DOHH2 (cell line): Measurements from ENCODE around the gene MAST1.

Experiments used
- H3F3A ChIP-seq: fragments of 200-600 bp; sonication (generic), shearing (Covaris generic); 2 replicates; pipeline ENCODE4 v1.6.0; 2016; ENCODE audit warnings: antibody characterized with exemption, mild to moderate bottlenecking; ENCODE audit not compliant: control insufficient read depth, insufficient read depth
- H3K27ac ChIP-seq: fragments of 200-600 bp; sonication (generic); 2 replicates; pipeline ENCODE4 v1.5.1; 2014; ENCODE audit warnings: low read depth, mild to moderate bottlenecking, low read length, moderate library complexity
- H3K27me3 ChIP-seq: fragments of 200-600 bp; sonication (generic); 2 replicates; pipeline ENCODE4 v1.6.1; 2014; ENCODE audit warnings: mild to moderate bottlenecking, low read length, mixed read lengths; ENCODE audit not compliant: control insufficient read depth
- H3K36me3 ChIP-seq: fragments of 200-600 bp; sonication (generic); 2 replicates; pipeline ENCODE4 v1.6.1; 2014; ENCODE audit warnings: mild to moderate bottlenecking, low read length, moderate library complexity, mixed read lengths; ENCODE audit not compliant: control insufficient read depth
- H3K4me1 ChIP-seq: fragments of 200-600 bp; sonication (generic); 2 replicates; pipeline ENCODE4 v1.6.1; 2014; ENCODE audit warnings: mild to moderate bottlenecking, low read length, mixed read lengths; ENCODE audit not compliant: control insufficient read depth
- H3K4me2 ChIP-seq: fragments of 200-600 bp; sonication (generic); 2 replicates; pipeline ENCODE4 v1.6.0; 2014; ENCODE audit warnings: mild to moderate bottlenecking, low read length, moderate library complexity
- H3K4me3 ChIP-seq: fragments of 200-600 bp; sonication (generic); 2 replicates; pipeline ENCODE4 v1.5.1; 2014; ENCODE audit warnings: mild to moderate bottlenecking, low read length, mixed read lengths
- H3K79me2 ChIP-seq: fragments of 200-600 bp; sonication (generic); 2 replicates; pipeline ENCODE4 v1.6.1; 2014; ENCODE audit warnings: mild to moderate bottlenecking, low read length, mixed read lengths; ENCODE audit not compliant: control insufficient read depth
- H3K9me2 ChIP-seq: fragments of 200-600 bp; sonication (generic); replicated peaks from 2 replicates; pipeline ENCODE4 v1.6.1; 2014; ENCODE audit warnings: mild to moderate bottlenecking, low read length, mixed read lengths; ENCODE audit not compliant: control insufficient read depth
- H3K9me3 ChIP-seq: fragments of 200-600 bp; sonication (generic); 2 replicates; pipeline ENCODE4 v1.6.1; 2014; ENCODE audit warnings: antibody characterized with exemption, low read length, mixed read lengths; ENCODE audit not compliant: control insufficient read depth, insufficient read depth
- H4K20me1 ChIP-seq: fragments of 200-600 bp; sonication (generic); 2 replicates; pipeline ENCODE4 v1.6.0; 2014; ENCODE audit warnings: low read depth, mild to moderate bottlenecking, antibody characterized with exemption, low read length, moderate library complexity; ENCODE audit not compliant: control insufficient read depth, insufficient read depth
- CTCF ChIP-seq: fragments of 200-600 bp; sonication (generic); IDR thresholded peaks from one replicate; pipeline ENCODE4 v1.5.1; 2014; ENCODE audit warnings: antibody characterized with exemption, mild to moderate bottlenecking, low read depth, low read length; ENCODE audit not compliant: poor library complexity, severe bottlenecking
- EZH2phosphoT487 ChIP-seq: fragments of 200-600 bp; sonication (generic); IDR thresholded peaks from 2 replicates; pipeline ENCODE4 v1.6.1; 2017; ENCODE audit warnings: borderline replicate concordance, mild to moderate bottlenecking, antibody characterized with exemption, low read length, moderate library complexity, mixed read lengths

MAST1 gene

GRCh38 chr19:12885749-12886650, 47.7 kb downstream of the MAST1 start:
- Histone ChIP-seq H3K79me2 (peaks cover 2% of the 10 kb centered on the region), H3F3A (no peaks in the 10 kb centered on the region), H3K9me3 (peaks cover 12% of the 10 kb centered on the region), H3K27me3 (peaks cover 6% of the 10 kb centered on the region; the same call in 1 of the 2 replicates), H3K4me2 (peak overlapping the region; percentile 86), H3K27ac (no peak overlapping the region), H3K4me3 (peak overlapping the region; percentile 76), H4K20me1 (no peaks in the 10 kb centered on the region), H3K4me1 (peaks cover 35% of the 10 kb centered on the region), H3K9me2 (no peaks in the 10 kb centered on the region), H3K36me3 (no peaks in the 10 kb centered on the region; the same call in 1 of the 2 replicates)
- TF ChIP-seq CTCF (peak; percentile 40), EZH2phosphoT487 (no peak)

- Histone ChIP-seq H3K4me3 (no peak overlapping the region), H3K27ac (no peak overlapping the region), H4K20me1 (no peaks in the 10 kb centered on the region), H3K27me3 (peaks cover 6% of the 10 kb centered on the region; the same call in 1 of the 2 replicates), H3K36me3 (no peaks in the 10 kb centered on the region), H3K9me3 (peaks cover 12% of the 10 kb centered on the region), H3K4me2 (no peak overlapping the region), H3F3A (no peaks in the 10 kb centered on the region), H3K4me1 (peaks cover 34% of the 10 kb centered on the region), H3K79me2 (peaks cover 6% of the 10 kb centered on the region), H3K9me2 (no peaks in the 10 kb centered on the region)
- TF ChIP-seq CTCF (no peak), EZH2phosphoT487 (no peak)
These were observed 48.3 kb downstream of the MAST1 start for GRCh38 chr19:12886651-12886968.

GRCh38 chr19:12886969-12887747, 48.8 kb downstream of the MAST1 start, which contains the start of gene KLF1:
Gene KLF1, minus strand, starts transcription at chr19:12887201. Its CDS starts 61 bp downstream, at chr19:12887140.
- H3K4me3 ChIP-seq = peak within 1 kb of the TSS; percentile 76; the same call in 1 of the 2 replicates
- no peaks in the 10 kb centered on the region for H4K20me1 ChIP-seq
- peak within 1 kb of the TSS; percentile 86; the same call in 1 of the 2 replicates for H3K4me2 ChIP-seq
- no peaks in the 10 kb centered on the region for H3F3A ChIP-seq
- no peaks in the 10 kb centered on the region for H3K36me3 ChIP-seq
- H3K27ac ChIP-seq = no peak within 1 kb of the TSS
- H3K27me3 ChIP-seq = peaks cover 6% of the 10 kb centered on the region; the same call in 1 of the 2 replicates
- H3K9me2 ChIP-seq = no peaks in the 10 kb centered on the region
- H3K9me3 ChIP-seq = peaks cover 12% of the 10 kb centered on the region
- peaks cover 12% of the 10 kb centered on the region for H3K79me2 ChIP-seq
- no peak for TF ChIP-seq EZH2phosphoT487
- TF ChIP-seq CTCF = no peak
- H3K4me1 ChIP-seq = peaks cover 34% of the 10 kb centered on the region
